A549 (cell line): ENCODE results near the gene WASHC3.

ENCODE experiments used
- CHD2 ChIP-seq: fragments of 150-350 bp; IDR thresholded peaks from 2 replicates; pipeline ENCODE4 v1.6.1; 2014; ENCODE audit warnings: low read length; ENCODE audit not compliant: partially characterized antibody
- CTCF ChIP-seq: fragments of >200 bp; sonication (Bioruptor Twin); formaldehyde crosslinking; IDR thresholded peaks from 3 replicates; pipeline ENCODE4 v1.5.1; 2016
- EHMT2 ChIP-seq: fragments of 200-600 bp; sonication (generic); IDR thresholded peaks from 2 replicates; pipeline ENCODE4 v1.6.1; 2016; ENCODE audit warnings: antibody characterized with exemption, low read depth, mild to moderate bottlenecking, moderate library complexity
- FOSL2 ChIP-seq, 2 experiments: fragments of 450-650 bp in 1 of 2; fragments of >200 bp in 1 of 2; sonication (Bioruptor Twin) in 1 of 2; formaldehyde crosslinking; IDR thresholded peaks; 2 replicates each; pipeline versions ENCODE4 v1.5.0 to v1.6.1; 2016 to 2020; ENCODE audit warnings: mild to moderate bottlenecking in 1 of 2, moderate library complexity in 1 of 2
- MAZ ChIP-seq: fragments of 150-350 bp; IDR thresholded peaks from 2 replicates; pipeline ENCODE4 v1.6.1; 2014; ENCODE audit warnings: antibody characterized with exemption, low read depth, low read length, borderline replicate concordance
- NR3C1 ChIP-seq: fragments of >200 bp; sonication (Bioruptor Twin); formaldehyde crosslinking; IDR thresholded peaks from 3 replicates; pipeline ENCODE4 v1.6.1; 2017
- POLR2A ChIP-seq: IDR thresholded peaks from 2 replicates; pipeline ENCODE4 v1.6.1; 2012; ENCODE audit warnings: mild to moderate bottlenecking, low read length
- POLR2AphosphoS2 ChIP-seq: conservative IDR thresholded peaks from 2 replicates; pipeline ENCODE4 v1.6.1; 2012; ENCODE audit warnings: low read length, improper control_type of control experiment, inconsistent platforms
- REST ChIP-seq: fragments of 200-600 bp; sonication (generic); IDR thresholded peaks from 2 replicates; pipeline ENCODE4 v1.6.1; 2016; ENCODE audit warnings: antibody characterized with exemption, mild to moderate bottlenecking, moderate library complexity
- RFX5 ChIP-seq: fragments of 450-650 bp; IDR thresholded peaks from 2 replicates; pipeline ENCODE4 v1.7.1; 2014; ENCODE audit warnings: antibody characterized with exemption, mild to moderate bottlenecking, moderate library complexity
- USF2 ChIP-seq: fragments of 450-650 bp; IDR thresholded peaks from 2 replicates; pipeline ENCODE4 v1.6.1; 2014; ENCODE audit warnings: antibody characterized with exemption

GRCh38 chr12:102080842-102081241 is 19.1 kb upstream of the WASHC3 start:
- TF ChIP-seq CTCF, result no peak
- TF ChIP-seq REST, result no peak
- TF ChIP-seq USF2, result no peak
- TF ChIP-seq EHMT2, result no peak
- TF ChIP-seq FOSL2 (IDR thresholded peaks at IDR 0.05), result no peak
- TF ChIP-seq FOSL2 (CRISPR knock-in tag; IDR thresholded peaks at IDR 0.05), result no peak
- TF ChIP-seq MAZ, result no peak
- TF ChIP-seq CHD2, result no peak
- TF ChIP-seq RFX5, result no peak
- TF ChIP-seq POLR2A, result no peak
- no peak for TF ChIP-seq POLR2AphosphoS2
- TF ChIP-seq NR3C1, result no peak
